ENCODE measurements around the gene ABCF1.

ABCF1 gene

GRCh38 chr6:30560930-30561329 lies 10.3 kb upstream of the ABCF1 start:
- DNase-seq: no peak

GRCh38 chr6:30562470-30563425 lies 8.5 kb upstream of the ABCF1 start:
- no peak for DNase-seq

- no peak for DNase-seq
These were observed 7.1 kb upstream of the ABCF1 start for GRCh38 chr6:30564114-30564513.

- no peak for DNase-seq
These were observed 5.5 kb upstream of the ABCF1 start for GRCh38 chr6:30565772-30566171.

GRCh38 chr6:30568245-30568644 lies 3.0 kb upstream of the ABCF1 start:
- no peak for DNase-seq

- DNase-seq: no peak
These were observed 979 bp upstream of the ABCF1 start for GRCh38 chr6:30570263-30570662.

GRCh38 chr6:30570740-30571074 lies 535 bp upstream of the ABCF1 start:
- no peak for DNase-seq

- DNase-seq: no peak
These were observed 480 bp downstream of the ABCF1 start for GRCh38 chr6:30571762-30572082.

- no peak for DNase-seq
These were observed 906 bp downstream of the ABCF1 start for GRCh38 chr6:30572148-30572547.

GRCh38 chr6:30573113-30573512 lies 1.9 kb downstream of the ABCF1 start:
- no peak for DNase-seq

- DNase-seq: no peak
These were observed 6.8 kb downstream of the ABCF1 start for GRCh38 chr6:30578051-30578450.

GRCh38 chr6:30583921-30584320 lies 12.7 kb downstream of the ABCF1 start:
- no peak for DNase-seq

GRCh38 chr6:30589754-30590358 lies 18.6 kb downstream of the ABCF1 start:
- no peak for DNase-seq

GRCh38 chr6:30590509-30590908 lies 19.3 kb downstream of the ABCF1 start:
- no peak for DNase-seq

- DNase-seq: no peak
These were observed 19.8 kb downstream of the ABCF1 start for GRCh38 chr6:30591008-30591407.

- DNase-seq: no peak
These were observed 21.0 kb downstream of the ABCF1 start for GRCh38 chr6:30592287-30592686.

GRCh38 chr6:30597315-30598144 lies 26.3 kb downstream of the ABCF1 start:
- DNase-seq: peak; percentile 64

GRCh38 chr6:30598912-30599624 lies 27.8 kb downstream of the ABCF1 start:
- no peak for DNase-seq

- DNase-seq: no peak
These were observed 28.5 kb downstream of the ABCF1 start for GRCh38 chr6:30599625-30600324.

- no peak for DNase-seq
These were observed 29.3 kb downstream of the ABCF1 start for GRCh38 chr6:30600451-30600961.

- DNase-seq: no peak
These were observed 30.2 kb downstream of the ABCF1 start for GRCh38 chr6:30601436-30601814.

All from NCI-H1694 treated with DMSO at 0.1 percent for 48 hours (cell line).